WTC11 (cell line): ENCODE data around the gene DYSF.

Source experiments
- ZNF423 ChIP-seq: fragments of 250-450 bp; sonication (Bioruptor Pico); IDR thresholded peaks from 2 replicates; pipeline ENCODE4 v2.1.2; 2022; ENCODE audit warnings: mild to moderate bottlenecking, moderate library complexity
- TF ChIP-seq, protein P1 (sequence below): sonication (generic); formaldehyde crosslinking; IDR thresholded peaks from 2 replicates; pipeline ENCODE4 v1.8.0; 2022; ENCODE audit warnings: mild to moderate bottlenecking, missing genetic modification reagents
- TF ChIP-seq, protein P2 (sequence below): fragments of 200-600 bp; IDR thresholded peaks from 2 replicates; pipeline ENCODE4 v1.8.0; 2022; ENCODE audit warnings: antibody characterized with exemption

DNA sequence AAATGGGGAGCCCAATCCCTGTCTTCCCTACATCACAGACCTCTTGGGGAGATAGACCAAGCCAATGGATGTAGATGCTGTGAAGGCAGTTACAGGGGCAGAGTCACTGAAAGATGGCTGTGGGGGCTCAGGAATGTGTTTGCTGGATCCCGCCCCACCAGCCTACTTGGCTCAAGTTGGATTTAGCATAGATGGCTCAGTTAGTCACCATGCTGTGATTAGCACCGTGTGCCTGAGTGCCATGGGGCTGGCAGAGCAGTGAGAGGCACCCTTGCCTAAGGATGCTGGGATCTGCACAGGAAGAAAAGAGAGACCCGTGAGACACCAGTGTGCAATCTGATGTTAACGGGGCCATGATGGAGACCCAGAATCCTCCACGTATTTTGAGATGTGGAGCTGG, 228.3 kb downstream of the DYSF start:
- TF ChIP-seq ZNF423 (CRISPR knock-in tag) = no peak
- TF ChIP-seq, protein P1, sequence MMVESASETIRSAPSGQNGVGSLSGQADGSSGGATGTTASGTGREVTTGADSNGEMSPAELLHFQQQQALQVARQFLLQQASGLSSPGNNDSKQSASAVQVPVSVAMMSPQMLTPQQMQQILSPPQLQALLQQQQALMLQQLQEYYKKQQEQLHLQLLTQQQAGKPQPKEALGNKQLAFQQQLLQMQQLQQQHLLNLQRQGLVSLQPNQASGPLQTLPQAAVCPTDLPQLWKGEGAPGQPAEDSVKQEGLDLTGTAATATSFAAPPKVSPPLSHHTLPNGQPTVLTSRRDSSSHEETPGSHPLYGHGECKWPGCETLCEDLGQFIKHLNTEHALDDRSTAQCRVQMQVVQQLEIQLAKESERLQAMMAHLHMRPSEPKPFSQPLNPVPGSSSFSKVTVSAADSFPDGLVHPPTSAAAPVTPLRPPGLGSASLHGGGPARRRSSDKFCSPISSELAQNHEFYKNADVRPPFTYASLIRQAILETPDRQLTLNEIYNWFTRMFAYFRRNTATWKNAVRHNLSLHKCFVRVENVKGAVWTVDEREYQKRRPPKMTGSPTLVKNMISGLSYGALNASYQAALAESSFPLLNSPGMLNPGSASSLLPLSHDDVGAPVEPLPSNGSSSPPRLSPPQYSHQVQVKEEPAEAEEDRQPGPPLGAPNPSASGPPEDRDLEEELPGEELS = no peak
- TF ChIP-seq, protein P2, sequence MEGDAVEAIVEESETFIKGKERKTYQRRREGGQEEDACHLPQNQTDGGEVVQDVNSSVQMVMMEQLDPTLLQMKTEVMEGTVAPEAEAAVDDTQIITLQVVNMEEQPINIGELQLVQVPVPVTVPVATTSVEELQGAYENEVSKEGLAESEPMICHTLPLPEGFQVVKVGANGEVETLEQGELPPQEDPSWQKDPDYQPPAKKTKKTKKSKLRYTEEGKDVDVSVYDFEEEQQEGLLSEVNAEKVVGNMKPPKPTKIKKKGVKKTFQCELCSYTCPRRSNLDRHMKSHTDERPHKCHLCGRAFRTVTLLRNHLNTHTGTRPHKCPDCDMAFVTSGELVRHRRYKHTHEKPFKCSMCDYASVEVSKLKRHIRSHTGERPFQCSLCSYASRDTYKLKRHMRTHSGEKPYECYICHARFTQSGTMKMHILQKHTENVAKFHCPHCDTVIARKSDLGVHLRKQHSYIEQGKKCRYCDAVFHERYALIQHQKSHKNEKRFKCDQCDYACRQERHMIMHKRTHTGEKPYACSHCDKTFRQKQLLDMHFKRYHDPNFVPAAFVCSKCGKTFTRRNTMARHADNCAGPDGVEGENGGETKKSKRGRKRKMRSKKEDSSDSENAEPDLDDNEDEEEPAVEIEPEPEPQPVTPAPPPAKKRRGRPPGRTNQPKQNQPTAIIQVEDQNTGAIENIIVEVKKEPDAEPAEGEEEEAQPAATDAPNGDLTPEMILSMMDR = no peak
